Aorta (tissue), 5 donors: ENCODE measurements around the gene RPS6KA2. TPM values are rescaled to one million over a fixed set of nuclear protein-coding genes. Genes with fewer than 3 reads are reported as not detected.

Source experiments
- ATAC-seq: fragments of 200-7000 bp; cut with Tn5 transposase; one replicate; pipeline ENCODE4 v1.9.1; 2022; ENCODE audit warnings: moderate library complexity; ENCODE audit not compliant: low FRiP score
- DNase-seq, 2 donors: peaks; one replicate each; pipeline ENCODE4 v3.0.0-alpha.2; 2020
- H3K27ac ChIP-seq, 2 donors: one replicate each; pipeline ENCODE4 v1.5.1; 2013; ENCODE audit warnings: low read length in 2 of 2, mild to moderate bottlenecking in 2 of 2, moderate library complexity in 2 of 2, control low read depth in 1 of 2, inconsistent platforms in 1 of 2, low read depth in 1 of 2
- H3K27me3 ChIP-seq, 2 donors: one replicate each; pipeline ENCODE4 v1.6.1; 2013; ENCODE audit warnings: control low read depth in 1 of 2, low read length in 1 of 2, mild to moderate bottlenecking in 1 of 2, moderate library complexity in 1 of 2; ENCODE audit not compliant: insufficient read depth in 2 of 2, control insufficient read depth in 1 of 2
- H3K36me3 ChIP-seq, 2 donors: one replicate each; pipeline ENCODE4 v1.6.1; 2013; ENCODE audit warnings: control low read depth in 1 of 2, low read length in 1 of 2, mild to moderate bottlenecking in 1 of 2; ENCODE audit not compliant: insufficient read depth in 2 of 2, control insufficient read depth in 1 of 2
- H3K4me1 ChIP-seq, 2 donors: one replicate each; pipeline ENCODE4 v1.6.1; 2013; ENCODE audit warnings: low read length in 2 of 2, control low read depth in 1 of 2, mild to moderate bottlenecking in 1 of 2, moderate library complexity in 1 of 2; ENCODE audit not compliant: insufficient read depth in 2 of 2, control insufficient read depth in 1 of 2
- H3K4me3 ChIP-seq, 2 donors: one replicate each; pipeline ENCODE4 v1.5.1; 2013; ENCODE audit warnings: low read length in 2 of 2, control low read depth in 1 of 2, mild to moderate bottlenecking in 1 of 2
- H3K9me3 ChIP-seq: one replicate; pipeline ENCODE4 v1.6.1; 2013; ENCODE audit warnings: mild to moderate bottlenecking, low read length; ENCODE audit not compliant: control insufficient read depth
- WGBS, 2 donors: extraction: QIAGEN DNeasy Blood & Tissue Kit; methylation state at CpG; one replicate each; pipeline ENCODE4 v1.1.7; 2013; 5-methylcytosine and 5-hydroxymethylcytosine counted together
- intact Hi-C, 2 donors: fragments of 100-400 bp; cut with DNase I; formaldehyde crosslinking; loops; one replicate each; pipeline versions ENCODE4 v1.14.2 to v1.15.0; 2022
- polyA plus RNA-seq, 2 donors: library from polyadenylated mRNA; stranded (reverse); fragments of 200-250 nt; gene quantifications; one replicate each; pipeline ENCODE4 v1.2.3, GENCODE V29; 2013
- total RNA-seq, 2 donors: library from RNA; stranded (reverse); fragmentation: NEBNext Ultra II Directional; extraction: Animal tissue kit (Norgen Biotek cat#: 25700); gene quantifications; one replicate each; pipeline ENCODE4 v1.2.1, GENCODE V29; 2021
- donor health status: healthy with polysubstance abuse.
- donor health status: Bipolar disorder and iron deficiency.
- donor health status: DM: no; HTN: no; CAD: no.
- donor health status: DM: no; HTN: no; CAD: no.
- donor health status: DM: yes; HTN: yes; CAD: no.

Gene RPS6KA2
- total and polyA plus RNA-seq, 4 donors, result 24.5 to 52.7 (median 37.3) TPM

DNA sequence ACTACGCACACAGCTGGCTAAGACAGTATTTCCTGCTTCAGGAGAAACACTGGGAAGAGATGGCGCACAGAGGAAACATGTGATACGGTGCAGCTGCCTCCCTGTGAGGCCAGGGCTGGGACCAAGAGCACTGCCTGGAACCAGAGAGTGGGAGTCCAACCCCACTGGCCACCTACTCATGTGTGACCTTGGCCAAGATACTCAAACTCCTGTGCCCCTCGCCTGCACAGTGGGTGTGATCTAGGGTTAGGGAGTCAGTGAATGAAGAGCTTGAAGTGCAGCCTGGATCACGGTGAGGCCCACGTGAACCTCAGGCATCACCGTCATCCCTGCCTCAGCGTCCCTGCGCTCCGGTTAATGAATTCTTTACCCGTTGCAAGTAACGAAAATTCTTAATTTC is 202.6 kb downstream of the RPS6KA2 start:
- DNase-seq (no peak), ATAC-seq (no peak)
- peaks cover 3% of the 10 kb centered on the region in 2 donors for H3K36me3 ChIP-seq
- no peak overlapping the region for H3K27ac ChIP-seq
- intact Hi-C loops, result no loop called here
- WGBS, 2 donors, result 93 to 94% methylated on average over 12 of the region's 12 CpGs
- H3K9me3 ChIP-seq, result no peaks in the 10 kb centered on the region
- H3K27me3 ChIP-seq, result no peaks in the 10 kb centered on the region
- no peaks in the 10 kb centered on the region for H3K4me1 ChIP-seq
- no peak overlapping the region for H3K4me3 ChIP-seq

DNA sequence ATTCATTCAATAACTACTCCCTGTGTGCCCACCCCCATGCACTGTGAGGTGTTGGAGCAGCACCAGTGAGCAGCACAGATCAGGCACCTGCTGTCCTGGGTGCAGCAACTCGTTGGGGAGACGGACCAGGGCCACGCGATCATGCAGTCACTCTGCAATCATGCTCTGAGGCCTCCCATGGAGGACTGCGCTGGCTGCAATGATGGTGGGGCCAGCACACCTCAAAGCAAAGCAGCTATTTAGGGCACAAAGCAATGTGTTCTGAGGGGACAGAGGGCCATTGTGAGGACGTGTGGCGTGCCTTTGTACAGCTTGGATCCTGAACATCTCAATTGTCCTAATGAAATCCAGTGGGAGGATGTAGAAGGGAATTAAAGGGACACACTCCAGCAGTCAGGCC is 203.3 kb downstream of the RPS6KA2 start:
- Histone ChIP-seq H3K27ac (no peak overlapping the region), H3K36me3 (peaks cover 3% of the 10 kb centered on the region in 2 donors), H3K4me3 (no peak overlapping the region), H3K27me3 (no peaks in the 10 kb centered on the region), H3K9me3 (no peaks in the 10 kb centered on the region), H3K4me1 (no peaks in the 10 kb centered on the region)
- intact Hi-C loops, result no loop called here
- WGBS, 2 donors, result 92 to 93% methylated on average over 7 of the region's 7 CpGs
- no peak for DNase-seq
- no peak for ATAC-seq

DNA sequence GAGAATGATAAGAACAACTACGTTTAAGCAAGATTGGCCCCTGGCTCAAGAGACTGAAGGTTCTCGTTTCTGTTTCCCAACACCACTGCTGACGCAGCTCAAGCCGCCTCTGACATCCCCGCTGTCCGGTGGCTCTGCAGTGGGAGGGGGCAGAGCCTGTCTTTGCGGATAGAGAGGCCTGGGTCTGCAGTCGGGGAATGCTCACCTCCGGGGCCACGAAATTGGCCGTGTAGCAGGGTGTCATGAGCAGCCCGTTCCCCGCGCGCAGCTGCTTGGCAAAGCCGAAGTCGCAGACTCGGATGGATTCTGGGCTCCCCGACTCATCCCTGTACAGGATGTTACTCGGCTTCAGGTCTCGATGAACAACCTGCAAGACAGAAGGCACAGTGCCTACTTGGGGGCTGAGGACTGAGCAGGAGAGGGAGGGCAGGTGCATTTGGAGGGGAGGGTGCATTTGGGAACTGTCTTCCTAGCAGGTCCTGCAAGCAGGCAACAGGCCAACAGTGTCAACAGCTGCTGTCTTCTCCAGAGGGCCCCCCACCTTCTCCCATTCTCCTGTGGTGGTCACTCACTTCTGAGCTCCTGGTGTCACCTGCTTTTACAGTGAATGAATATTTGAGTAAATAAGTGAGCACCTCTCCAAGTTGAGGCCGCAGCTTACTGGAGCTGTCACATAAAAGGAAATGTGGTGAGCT is 203.9 kb downstream of the RPS6KA2 start:
- Histone ChIP-seq H3K4me3 (no peak overlapping the region), H3K4me1 (no peaks in the 10 kb centered on the region), H3K27me3 (no peaks in the 10 kb centered on the region), H3K9me3 (no peaks in the 10 kb centered on the region), H3K36me3 (peaks cover 3 to 5% of the 10 kb centered on the region in 2 donors), H3K27ac (no peak overlapping the region)
- intact Hi-C loops, result no loop called here
- 94% methylated on average over 22 of the region's 22 CpGs for WGBS, 2 donors
- DNase-seq (no peak), ATAC-seq (no peak)

DNA sequence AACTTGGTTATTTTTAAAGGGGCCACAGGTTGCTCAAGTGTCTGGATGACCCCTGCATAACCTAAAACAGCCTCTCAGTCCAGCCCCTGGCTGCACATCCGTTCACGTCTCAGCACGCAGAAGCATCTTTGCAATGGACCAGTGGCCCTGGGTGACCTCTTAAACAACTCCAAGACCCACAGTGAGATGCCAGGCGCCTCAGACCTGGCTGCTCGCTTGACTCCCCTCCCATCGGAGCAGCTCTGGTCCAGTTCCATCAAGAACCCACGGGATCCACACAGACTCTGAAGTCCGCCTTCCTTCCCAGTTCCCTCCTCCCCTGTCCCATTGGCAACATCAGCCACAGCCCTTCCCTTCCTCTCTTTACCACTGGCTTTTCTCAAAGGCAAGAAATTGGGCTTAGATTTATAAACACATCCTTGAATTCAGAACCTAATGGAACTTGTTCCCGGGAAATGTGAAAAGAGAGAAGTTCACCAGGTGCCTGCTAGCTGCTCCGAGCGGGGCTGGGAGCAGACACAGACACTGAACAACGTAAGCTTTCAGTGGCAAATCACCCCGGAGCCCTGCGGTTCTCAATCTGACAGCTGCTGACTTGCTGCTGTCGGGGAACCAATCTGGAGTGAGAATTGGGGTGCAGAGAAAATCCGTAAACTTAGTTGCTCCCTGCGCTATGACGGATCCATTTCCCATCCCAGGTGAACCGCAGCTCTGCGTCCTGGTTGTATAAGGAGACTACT is 204.7 kb downstream of the RPS6KA2 start:
- no peaks in the 10 kb centered on the region for H3K4me1 ChIP-seq
- WGBS, 2 donors, result 93 to 94% methylated on average over 20 of the region's 20 CpGs
- H3K27ac ChIP-seq, result no peak overlapping the region
- ATAC-seq (no peak), DNase-seq (no peak)
- H3K4me3 ChIP-seq, result no peak overlapping the region
- H3K36me3 ChIP-seq, result peaks cover 3 to 5% of the 10 kb centered on the region in 2 donors
- intact Hi-C loops, result no loop called here
- no peaks in the 10 kb centered on the region for H3K9me3 ChIP-seq
- no peaks in the 10 kb centered on the region for H3K27me3 ChIP-seq

DNA sequence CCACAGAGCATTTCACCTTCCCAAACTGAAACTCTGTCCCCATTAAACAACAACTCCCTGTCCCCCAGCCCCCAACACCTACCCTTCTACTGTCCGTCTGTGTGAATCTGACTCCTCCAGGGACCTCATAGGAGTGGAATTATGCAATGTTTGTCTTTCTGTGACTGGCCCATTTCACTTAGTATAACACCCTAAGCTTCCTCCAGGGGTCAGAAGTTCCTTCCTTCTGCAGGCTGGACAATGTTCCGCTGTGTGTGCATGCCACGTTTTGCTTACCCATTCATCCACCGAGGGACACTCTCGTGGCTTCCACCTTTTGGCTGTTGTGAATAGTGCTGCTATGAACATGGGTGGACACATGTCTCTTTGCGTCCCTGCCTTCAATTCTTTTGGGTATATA is 206.7 kb downstream of the RPS6KA2 start:
- intact Hi-C loops, result no loop called here
- Histone ChIP-seq H3K27me3 (no peaks in the 10 kb centered on the region), H3K4me3 (no peak overlapping the region), H3K9me3 (no peaks in the 10 kb centered on the region), H3K36me3 (peaks cover 3 to 5% of the 10 kb centered on the region in 2 donors), H3K4me1 (no peaks in the 10 kb centered on the region), H3K27ac (no peak overlapping the region)
- 30 to 33% methylated on average over 6 of the region's 6 CpGs for WGBS, 2 donors
- ATAC-seq (no peak), DNase-seq (no peak)

DNA sequence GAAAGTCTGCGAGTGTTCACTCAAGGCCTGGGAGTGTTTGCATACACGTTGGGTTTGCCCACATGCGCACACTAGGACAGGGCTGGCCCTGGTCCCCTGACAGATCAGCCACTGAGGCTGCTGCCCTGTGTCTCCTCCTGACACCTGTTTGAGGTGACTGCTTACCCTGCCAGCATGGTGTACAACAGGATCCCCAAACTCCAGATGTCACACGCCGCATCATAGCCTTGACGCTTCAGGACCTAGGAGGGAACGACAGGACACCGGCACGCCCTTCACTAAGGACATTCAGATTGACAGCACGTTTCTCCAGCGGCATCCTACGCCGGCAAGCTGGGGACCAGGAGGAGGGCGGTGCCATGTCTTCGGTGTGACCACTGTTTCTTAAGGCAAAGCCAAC is 207.3 kb downstream of the RPS6KA2 start:
- H3K27me3 ChIP-seq, result no peaks in the 10 kb centered on the region
- no peaks in the 10 kb centered on the region for H3K9me3 ChIP-seq
- DNase-seq (no peak), ATAC-seq (no peak)
- no peak overlapping the region for H3K4me3 ChIP-seq
- H3K27ac ChIP-seq, result no peak overlapping the region
- peaks cover 3 to 5% of the 10 kb centered on the region in 2 donors for H3K36me3 ChIP-seq
- WGBS, 2 donors, result 94 to 95% methylated on average over 15 of the region's 15 CpGs
- intact Hi-C loops, result no loop called here
- no peaks in the 10 kb centered on the region for H3K4me1 ChIP-seq

DNA sequence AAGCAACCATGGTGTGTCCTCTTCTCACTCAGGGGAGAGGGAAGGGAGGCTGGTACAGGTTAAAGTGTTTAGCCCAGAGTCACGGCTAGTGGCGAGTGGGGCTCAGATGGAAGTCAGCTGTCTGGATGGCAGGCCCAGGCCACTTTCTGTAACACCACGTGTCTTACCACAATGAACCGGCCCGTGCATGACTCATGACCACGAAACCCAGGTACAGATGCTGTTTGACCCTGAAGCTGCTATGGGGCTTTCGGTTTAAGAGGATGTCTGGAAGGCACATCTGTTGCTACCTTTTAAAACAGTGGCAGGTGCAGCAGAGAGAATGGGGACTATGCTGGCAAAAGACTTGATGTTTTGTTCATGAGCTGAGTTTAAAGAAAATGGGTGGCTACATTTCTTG is 207.8 kb downstream of the RPS6KA2 start:
- ATAC-seq (no peak), DNase-seq (no peak)
- 94 to 96% methylated on average over 7 of the region's 7 CpGs for WGBS, 2 donors
- Histone ChIP-seq H3K27ac (no peak overlapping the region), H3K4me3 (no peak overlapping the region), H3K4me1 (no peaks in the 10 kb centered on the region), H3K9me3 (no peaks in the 10 kb centered on the region), H3K36me3 (peaks cover 3 to 5% of the 10 kb centered on the region in 2 donors), H3K27me3 (no peaks in the 10 kb centered on the region)
- intact Hi-C loops, result no loop called here

DNA sequence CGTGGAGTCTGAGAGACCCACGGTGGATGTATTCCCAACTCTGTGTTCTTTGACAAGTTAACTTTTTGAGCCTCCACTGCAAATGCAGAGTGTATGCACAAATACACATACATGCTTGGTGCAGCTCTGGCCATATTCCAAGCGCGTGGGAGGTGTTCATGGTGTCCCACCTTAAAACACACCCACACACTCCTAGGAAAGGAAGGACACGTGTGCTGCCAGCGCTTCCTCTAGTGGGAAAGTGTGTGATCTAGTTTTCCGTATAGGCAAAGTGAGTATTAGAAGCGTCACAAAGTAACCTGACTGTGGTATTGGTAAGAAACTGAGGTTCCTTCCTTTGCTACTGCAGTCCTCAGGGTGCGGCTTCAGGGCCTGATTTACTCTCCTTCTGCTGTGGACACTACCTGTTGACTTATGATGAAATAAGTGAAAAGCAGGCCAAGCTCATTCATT is 208.3 kb downstream of the RPS6KA2 start:
- DNase-seq (no peak), ATAC-seq (no peak)
- intact Hi-C loops, result no loop called here
- Histone ChIP-seq H3K4me1 (no peaks in the 10 kb centered on the region), H3K4me3 (no peak overlapping the region), H3K36me3 (peaks cover 3 to 5% of the 10 kb centered on the region in 2 donors), H3K27ac (no peak overlapping the region), H3K9me3 (no peaks in the 10 kb centered on the region), H3K27me3 (no peaks in the 10 kb centered on the region)
- 92 to 94% methylated on average over 9 of the region's 9 CpGs for WGBS, 2 donors

DNA sequence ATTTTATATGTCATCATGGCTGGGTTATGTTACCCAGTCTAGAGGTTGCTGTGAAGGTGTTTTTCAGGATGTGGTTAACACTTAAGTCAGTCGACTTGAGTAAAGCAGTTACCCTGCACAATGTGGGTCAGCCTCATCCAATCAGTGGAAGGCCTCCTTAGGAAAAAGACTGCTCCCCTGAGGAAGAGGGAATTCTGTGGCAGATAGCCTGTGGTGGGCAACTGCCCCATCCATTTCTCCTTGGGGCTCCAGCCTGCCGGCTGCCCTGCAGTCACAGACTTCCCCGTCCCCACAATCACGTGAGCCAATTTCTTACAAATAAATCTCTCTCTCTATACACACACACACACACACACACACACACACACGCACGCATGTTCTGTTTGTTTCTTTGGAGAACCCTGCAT is 209.8 kb downstream of the RPS6KA2 start:
- Histone ChIP-seq H3K27me3 (no peaks in the 10 kb centered on the region), H3K9me3 (no peaks in the 10 kb centered on the region), H3K4me1 (no peaks in the 10 kb centered on the region), H3K4me3 (no peak overlapping the region), H3K27ac (no peak overlapping the region), H3K36me3 (peaks cover 3 to 5% of the 10 kb centered on the region in 2 donors)
- intact Hi-C loops, result no loop called here
- peak in 1 of 2 donors; percentile 37 for DNase-seq
- no peak for ATAC-seq
- 89 to 90% methylated on average over 6 of the region's 6 CpGs for WGBS, 2 donors
